HL-60 (cell line): Measurements from ENCODE around the gene TBCK.

Experiments used
- DNase-seq, 2 experiments: peaks; one replicate each; pipeline ENCODE4 v3.0.0-alpha.2; 2010 to 2020; ENCODE audit warnings: low read depth in 1 of 2, low spot score in 1 of 2
- H3K27ac ChIP-seq: fragments of 250-450 bp; sonication (Bioruptor Pico); replicated peaks from 2 replicates; pipeline ENCODE4 v1.5.1; 2020; ENCODE audit warnings: mild to moderate bottlenecking, moderate library complexity
- H3K27me3 ChIP-seq: fragments of 250-450 bp; sonication (Bioruptor Pico); 2 replicates; pipeline ENCODE4 v1.5.1; 2021; ENCODE audit warnings: mild to moderate bottlenecking, moderate library complexity; ENCODE audit not compliant: insufficient read depth, poor library complexity, severe bottlenecking
- H3K4me3 ChIP-seq: replicated peaks from 2 replicates; pipeline ENCODE4 v1.5.1; 2011; ENCODE audit warnings: mild to moderate bottlenecking, control low read depth, low read length; ENCODE audit not compliant: insufficient read depth
- CTCF ChIP-seq: IDR thresholded peaks from one replicate; pipeline ENCODE4 v1.5.1; 2011; ENCODE audit warnings: low read length, control low read depth, inconsistent platforms; ENCODE audit not compliant: insufficient read depth
- GABPA ChIP-seq: IDR thresholded peaks from 2 replicates; pipeline ENCODE4 v1.6.1; 2012; ENCODE audit warnings: low read depth
- POLR2AphosphoS5 ChIP-seq: IDR thresholded peaks from 2 replicates; pipeline ENCODE4 v1.6.1; 2012; ENCODE audit warnings: low read depth
- SPI1 ChIP-seq: IDR thresholded peaks from 2 replicates; pipeline ENCODE4 v1.6.1; 2012; ENCODE audit warnings: low read depth, mild to moderate bottlenecking, borderline replicate concordance
- TF ChIP-seq, protein P1 (sequence below): IDR thresholded peaks from 2 replicates; pipeline ENCODE4 v1.6.1; 2012; ENCODE audit warnings: low read depth; ENCODE audit not compliant: insufficient replicate concordance

The TBCK gene

GRCh38 chr4:106195435-106195950 lies 120.5 kb downstream of the TBCK start:
- no peak for DNase-seq
- H3K4me3 ChIP-seq: no peak overlapping the region
- H3K27ac ChIP-seq: no peak overlapping the region
- H3K27me3 ChIP-seq: no peaks in the 10 kb centered on the region
- no peak for TF ChIP-seq GABPA
- no peak for TF ChIP-seq CTCF
- TF ChIP-seq POLR2AphosphoS5: no peak
- TF ChIP-seq SPI1: no peak
- TF ChIP-seq, protein P1, sequence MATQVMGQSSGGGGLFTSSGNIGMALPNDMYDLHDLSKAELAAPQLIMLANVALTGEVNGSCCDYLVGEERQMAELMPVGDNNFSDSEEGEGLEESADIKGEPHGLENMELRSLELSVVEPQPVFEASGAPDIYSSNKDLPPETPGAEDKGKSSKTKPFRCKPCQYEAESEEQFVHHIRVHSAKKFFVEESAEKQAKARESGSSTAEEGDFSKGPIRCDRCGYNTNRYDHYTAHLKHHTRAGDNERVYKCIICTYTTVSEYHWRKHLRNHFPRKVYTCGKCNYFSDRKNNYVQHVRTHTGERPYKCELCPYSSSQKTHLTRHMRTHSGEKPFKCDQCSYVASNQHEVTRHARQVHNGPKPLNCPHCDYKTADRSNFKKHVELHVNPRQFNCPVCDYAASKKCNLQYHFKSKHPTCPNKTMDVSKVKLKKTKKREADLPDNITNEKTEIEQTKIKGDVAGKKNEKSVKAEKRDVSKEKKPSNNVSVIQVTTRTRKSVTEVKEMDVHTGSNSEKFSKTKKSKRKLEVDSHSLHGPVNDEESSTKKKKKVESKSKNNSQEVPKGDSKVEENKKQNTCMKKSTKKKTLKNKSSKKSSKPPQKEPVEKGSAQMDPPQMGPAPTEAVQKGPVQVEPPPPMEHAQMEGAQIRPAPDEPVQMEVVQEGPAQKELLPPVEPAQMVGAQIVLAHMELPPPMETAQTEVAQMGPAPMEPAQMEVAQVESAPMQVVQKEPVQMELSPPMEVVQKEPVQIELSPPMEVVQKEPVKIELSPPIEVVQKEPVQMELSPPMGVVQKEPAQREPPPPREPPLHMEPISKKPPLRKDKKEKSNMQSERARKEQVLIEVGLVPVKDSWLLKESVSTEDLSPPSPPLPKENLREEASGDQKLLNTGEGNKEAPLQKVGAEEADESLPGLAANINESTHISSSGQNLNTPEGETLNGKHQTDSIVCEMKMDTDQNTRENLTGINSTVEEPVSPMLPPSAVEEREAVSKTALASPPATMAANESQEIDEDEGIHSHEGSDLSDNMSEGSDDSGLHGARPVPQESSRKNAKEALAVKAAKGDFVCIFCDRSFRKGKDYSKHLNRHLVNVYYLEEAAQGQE: no peak

GRCh38 chr4:106194801-106195200 lies 121.2 kb downstream of the TBCK start:
- TF ChIP-seq GABPA: no peak
- TF ChIP-seq, protein P1: no peak
- TF ChIP-seq SPI1: no peak
- no peak for TF ChIP-seq CTCF
- TF ChIP-seq POLR2AphosphoS5: no peak
- no peak for DNase-seq

GRCh38 chr4:106192131-106192530 lies 123.9 kb downstream of the TBCK start:
- no peak for TF ChIP-seq GABPA
- TF ChIP-seq CTCF: no peak
- no peak for TF ChIP-seq SPI1
- TF ChIP-seq, protein P1: no peak
- no peak for TF ChIP-seq POLR2AphosphoS5
- no peak overlapping the region for H3K4me3 ChIP-seq
- no peak overlapping the region for H3K27ac ChIP-seq
- DNase-seq: no peak
- no peaks in the 10 kb centered on the region for H3K27me3 ChIP-seq

More at GRCh38 chr4:106194801-106195200, 121.2 kb downstream of the TBCK start:
- Histone ChIP-seq H3K27ac (no peak overlapping the region), H3K4me3 (no peak overlapping the region), H3K27me3 (no peaks in the 10 kb centered on the region)
